UCSD-AML1 (cell line): ENCODE results near the gene GBGT1.

Experiments used
- DNase-seq: peaks from one replicate; lab custom pipeline; 2025; ENCODE audit not compliant: unreplicated experiment; lab: John Stamatoyannopoulos, UW

The GBGT1 gene

DNA sequence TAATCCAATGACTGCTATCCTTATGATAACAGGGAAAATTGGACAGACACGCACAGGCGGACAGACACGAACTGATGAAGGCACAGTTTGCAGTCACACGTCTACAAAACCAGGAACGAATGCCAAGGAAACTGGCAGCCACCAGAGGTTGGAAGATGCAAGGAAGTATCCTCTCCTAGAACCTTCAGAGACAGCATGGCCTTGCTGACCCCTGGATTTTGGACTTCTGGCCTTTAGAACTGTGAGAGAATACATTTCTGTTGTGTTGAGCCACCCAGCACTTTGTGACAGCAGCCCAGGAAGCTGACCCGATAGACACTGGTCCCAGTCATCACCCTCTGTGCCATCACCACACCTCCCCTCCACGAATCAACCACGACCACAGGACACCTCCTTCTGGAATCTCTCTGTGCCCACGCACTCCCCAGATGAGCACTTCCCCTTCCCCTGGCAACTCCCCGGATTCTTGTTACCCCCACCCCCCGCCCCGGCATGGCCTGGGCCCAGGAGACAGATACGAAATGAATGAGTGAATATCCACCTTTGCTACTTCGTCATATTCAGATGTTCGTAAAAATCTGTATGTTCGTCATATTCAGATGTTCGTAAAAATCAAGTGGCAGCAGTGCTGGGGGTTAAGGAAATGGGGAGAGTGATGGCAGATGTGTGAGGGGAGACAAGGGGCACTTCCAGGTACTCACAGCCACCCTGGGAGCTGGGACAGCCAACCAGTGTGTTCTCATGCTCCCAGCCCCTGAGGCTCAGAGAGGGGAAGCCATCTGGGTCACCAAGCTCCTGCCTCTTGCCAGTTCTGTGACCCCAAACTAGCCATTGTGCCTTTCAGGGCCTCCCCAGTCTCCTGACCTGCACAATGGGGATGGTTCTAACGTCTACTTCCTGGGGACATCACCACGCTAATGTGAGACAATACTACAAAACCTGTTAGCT is 18.5 kb downstream of the GBGT1 start:
- no peak for DNase-seq

DNA sequence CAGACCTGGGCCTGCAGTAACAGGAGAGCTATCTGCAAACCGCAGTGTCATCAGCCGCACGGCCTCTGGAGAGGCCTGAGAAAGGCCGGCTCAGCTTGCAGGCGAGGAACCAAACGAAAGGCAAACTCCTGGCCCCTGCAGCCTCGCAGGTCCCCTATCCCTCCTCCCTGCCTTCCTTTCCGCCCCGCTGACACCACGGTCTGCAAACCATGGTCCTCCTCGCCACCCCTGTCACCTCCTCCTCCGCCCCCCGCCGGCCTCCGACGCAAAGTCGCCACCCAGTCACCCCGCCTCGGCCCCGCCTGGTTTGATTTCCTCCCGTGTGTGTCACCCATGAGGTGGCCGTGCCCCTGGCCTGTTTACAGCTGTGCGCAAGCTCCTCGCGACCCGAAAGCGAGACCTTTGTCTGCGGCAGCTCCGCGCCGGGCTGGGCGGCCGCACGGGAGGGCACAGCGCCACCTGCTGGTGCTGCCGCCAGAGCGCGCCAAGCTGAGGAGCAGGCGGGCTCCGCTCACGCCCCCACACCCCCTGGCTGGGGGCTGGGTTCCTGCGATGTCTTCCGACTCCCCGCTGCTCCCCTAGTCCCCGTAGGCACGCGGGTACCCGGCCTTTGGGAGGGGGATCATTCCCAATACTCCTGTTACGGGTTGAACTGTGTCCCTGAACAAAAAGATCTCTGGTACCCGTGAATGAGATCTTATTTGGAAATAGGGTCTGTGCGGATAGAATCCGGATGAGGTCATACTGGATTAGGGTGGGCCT is 19.4 kb downstream of the GBGT1 start:
- peak; percentile 68 for DNase-seq

DNA sequence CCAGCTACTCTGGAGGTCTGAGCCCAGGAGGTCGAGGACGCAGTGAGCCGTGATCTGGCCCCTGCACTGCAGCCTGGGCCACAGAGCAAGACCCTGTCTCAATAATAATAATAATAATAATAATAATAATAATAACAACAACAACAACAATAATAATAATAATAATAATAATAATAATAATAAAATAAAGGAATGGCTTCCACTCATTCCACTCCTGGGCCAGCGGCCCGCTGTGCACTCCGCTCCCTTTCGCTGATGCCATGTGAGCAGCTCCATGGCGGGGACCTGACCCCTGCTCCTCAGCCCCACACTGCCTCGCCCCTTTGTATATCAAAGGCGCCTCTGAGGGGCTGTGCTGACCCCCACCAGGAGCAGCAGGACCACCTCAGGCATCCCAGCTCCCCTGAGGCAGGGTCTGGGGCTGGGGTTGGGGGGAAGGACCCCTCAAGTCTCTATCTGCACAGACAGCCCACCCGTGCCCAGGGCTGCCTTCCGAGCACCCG is 20.0 kb downstream of the GBGT1 start:
- DNase-seq, result no peak

DNA sequence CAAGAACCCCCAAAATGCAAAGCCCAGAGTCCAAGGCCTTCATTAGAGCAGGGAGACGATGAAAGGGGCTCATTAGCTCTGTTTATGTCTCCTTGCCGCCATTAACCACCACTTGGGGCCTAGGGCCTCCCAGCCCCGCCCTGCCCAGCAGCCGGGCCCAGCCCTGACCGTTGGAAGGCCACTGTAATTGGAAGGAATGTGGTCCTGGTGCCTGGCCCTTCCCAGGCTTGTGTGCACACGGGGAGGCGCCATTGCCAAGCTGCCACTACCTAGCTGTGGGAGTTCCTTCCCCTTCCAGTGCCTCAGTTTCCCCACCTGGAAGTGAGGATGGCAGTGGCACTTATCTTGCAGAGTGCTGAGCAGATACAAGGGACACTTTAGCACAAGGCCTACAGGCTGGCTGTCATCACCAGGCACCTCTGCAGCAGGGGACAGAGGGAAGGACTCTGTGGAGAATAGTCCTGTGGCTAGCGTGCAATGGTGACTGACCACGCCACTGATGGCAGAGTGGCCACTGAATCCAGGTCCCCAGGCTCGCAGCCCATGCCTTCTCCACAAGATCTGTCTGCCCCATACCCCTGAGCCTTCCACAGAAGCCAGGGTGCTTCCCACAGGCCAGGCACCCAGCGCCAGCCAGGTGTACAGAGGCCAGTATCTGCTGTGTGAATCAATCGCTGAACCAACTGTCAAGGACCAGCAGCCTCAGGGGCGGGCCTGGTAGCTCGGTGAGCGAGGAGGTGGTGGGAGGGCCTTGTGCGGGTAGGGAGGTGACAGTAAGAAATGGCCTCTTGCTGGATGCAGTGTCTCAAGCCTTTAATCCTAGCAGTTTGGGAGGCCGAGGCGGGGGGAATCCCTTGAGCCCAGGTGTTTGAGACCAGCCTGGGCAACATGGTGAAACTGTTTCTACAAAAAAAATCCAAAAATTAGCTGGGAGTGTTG is 20.8 kb downstream of the GBGT1 start:
- DNase-seq, result no peak

DNA sequence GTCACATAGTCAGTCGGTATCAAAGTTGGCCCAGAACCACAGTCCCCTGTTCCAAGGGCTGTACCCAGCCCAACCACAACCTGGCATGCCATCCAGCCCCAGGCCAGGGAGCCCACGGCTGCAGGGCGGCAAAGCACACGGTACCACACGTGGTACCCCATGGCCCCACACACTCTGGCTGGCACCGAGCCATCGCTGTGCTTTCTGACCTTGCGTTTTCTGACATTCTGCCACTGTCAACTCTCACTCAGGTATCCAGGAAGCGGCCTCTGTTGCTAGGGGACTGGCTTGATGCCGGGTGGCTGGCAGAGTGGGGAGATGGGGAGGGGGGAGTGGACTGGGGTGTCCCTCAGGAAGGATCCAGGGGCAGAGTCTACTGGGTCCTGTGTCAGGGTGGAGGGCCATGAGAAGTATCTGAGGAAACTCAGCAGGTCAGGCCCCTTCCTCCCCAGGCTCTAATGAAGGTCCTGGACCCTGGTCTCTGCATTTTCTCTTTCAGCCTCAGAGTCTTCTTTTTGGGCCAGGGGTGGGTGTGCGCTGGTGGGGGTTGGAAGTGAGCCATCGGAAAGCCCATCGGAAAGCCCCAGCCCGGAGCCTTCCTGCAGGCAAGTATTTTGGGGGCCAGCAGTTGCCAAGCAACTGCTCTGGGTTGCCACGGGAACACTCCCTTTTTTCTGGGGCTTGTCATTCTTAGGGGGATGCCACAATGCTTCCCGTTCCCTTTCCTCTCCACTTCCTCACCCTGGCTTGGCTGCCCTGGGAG is 21.7 kb downstream of the GBGT1 start:
- DNase-seq, result no peak

DNA sequence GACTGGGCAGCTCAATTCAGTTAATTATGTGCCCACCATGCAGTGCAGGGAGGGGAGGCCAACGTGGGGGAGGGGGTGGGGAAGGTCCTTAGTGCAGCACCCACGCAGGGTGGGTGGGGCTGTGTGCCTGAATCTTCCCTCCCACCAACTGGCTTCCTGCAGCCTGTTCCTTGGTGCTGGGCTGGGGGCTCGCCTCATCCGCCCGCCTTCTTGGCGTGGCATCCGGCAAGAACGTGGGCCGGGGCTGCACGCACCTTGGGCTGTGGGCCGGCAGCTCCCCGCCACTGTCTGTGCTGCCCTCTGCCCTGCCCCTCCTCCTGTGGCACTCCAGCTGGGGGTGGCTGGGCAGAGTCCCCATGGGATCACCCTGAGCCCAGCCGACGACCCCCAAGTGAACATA is 23.1 kb downstream of the GBGT1 start:
- DNase-seq, result no peak

DNA sequence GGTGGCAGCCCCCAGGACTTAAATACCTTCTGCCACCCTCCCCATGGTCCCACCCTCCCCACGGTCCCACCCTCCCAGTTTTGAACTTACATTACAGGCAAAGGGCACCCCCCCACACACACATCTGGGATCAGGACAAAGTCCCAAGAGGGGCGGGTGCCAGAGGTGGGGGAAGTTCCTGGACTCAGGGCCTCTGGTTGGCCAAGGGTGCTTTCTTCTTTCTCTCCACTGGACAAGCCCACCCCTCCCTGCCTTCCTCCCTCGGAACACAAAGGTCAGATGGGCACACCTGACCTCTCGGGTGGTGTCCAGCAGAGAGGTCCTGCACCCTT is 23.6 kb downstream of the GBGT1 start:
- no peak for DNase-seq

DNA sequence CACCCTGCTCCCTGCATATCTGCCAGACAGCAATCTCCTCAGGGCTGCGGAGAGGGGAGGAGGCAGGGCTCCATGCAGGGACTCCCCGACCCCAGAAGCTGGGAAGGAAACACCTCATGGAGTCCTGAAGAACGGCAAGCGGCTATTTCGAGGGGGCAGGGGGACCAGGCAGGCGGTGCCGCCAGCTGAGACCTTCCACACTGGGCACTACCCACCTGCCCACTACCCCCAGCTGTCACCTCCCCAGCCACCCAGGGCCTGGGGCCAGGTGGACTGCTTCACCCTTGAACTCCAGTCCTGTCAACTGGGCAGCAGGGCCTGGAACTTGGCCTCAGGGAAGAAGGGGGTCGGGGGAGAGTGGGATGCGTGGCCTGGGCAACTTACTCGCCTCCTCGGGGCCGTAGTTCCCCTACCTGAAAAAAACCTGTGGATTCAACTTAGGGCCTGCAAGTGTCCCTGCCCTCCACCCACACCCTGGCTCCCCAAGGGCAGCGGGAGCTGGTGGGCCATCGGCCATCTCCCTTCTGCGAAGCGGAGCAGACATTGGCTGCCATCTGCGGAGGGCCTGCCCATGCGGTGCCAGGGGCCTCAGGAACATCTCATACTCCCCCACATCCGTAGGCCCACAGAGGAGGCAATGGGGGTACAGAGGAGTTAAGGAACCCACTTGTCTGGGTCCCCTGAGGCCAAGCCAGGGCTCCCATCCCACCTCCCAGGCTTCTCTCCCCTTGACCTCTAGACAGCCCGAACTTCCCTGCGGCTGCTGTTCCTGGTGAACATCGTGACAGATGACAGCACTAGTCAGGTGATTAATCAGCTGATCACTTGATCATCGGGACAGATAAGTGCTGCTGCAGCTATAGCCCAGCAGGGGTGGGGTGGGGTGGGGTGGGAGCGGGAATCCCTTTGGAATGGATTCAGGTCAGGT is 24.2 kb downstream of the GBGT1 start:
- no peak for DNase-seq

DNA sequence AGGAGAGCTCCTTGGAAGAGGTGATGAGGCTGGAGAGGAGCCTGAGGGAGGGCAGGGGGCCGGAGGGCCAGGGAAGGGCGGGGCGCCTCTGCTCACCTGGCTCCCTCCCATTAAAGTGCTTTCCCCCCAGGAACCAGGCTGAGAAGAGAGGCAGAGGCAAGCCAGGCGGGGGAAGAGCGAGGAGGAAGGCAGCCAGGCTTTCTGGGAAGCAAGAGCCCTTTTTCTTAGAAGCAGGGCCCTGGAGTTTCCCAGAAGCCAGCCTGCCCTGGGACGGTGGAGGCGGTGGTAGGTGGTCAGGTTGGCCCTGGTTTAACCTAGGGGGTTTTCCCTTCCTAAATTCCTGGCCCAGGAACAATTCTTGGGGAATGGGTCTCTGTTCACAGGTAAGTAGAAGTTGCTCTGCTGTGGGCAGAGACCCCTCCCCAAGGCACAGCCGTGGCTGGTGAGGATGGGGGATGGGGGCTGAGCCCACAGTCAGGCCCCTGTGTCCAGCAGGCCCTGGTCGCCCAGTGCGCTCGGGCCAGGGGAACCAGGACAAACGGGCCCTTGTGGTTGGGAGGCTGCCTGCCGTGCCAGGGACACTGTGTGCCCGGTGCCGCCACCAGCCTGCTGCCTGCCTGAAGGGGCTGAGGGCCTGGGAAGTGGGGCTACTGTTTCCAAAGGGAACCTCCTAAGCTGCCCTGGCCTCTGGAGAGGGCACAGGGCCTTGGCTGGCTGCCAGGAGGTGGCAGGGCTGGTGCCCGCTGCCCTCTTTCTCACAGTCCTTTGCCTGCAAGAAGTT is 26.1 kb downstream of the GBGT1 start:
- peak; percentile 44 for DNase-seq

DNA sequence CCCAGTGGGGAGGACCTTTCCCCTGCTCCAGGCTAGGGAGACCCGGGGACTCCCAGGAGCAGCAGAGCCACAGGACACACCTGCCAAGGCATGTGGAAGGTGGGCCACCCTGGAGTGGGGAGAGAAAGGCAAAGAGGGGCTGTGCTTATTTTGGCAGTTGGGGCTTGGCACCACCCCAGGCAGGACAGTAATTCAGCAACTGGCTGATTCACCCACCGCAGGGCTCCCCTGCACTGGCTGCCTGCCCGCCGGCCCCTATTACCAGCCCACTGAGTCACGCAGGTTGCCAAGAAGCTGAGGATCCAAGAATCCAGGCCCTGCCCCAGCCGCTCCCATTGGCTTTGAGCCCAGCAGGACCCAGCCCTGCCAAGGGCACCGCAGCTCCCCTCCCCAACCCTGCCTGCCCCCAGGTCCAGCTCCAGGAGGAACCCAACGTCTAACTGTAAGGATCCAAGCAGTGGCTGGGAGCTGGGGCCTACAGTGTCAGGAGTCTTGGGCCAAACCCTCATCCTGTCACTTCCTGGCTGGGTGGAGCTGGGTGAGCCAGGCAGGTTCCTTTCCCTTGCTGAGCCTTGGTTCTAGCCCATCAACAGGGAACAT is 28.5 kb downstream of the GBGT1 start:
- peak; percentile 36 for DNase-seq

DNA sequence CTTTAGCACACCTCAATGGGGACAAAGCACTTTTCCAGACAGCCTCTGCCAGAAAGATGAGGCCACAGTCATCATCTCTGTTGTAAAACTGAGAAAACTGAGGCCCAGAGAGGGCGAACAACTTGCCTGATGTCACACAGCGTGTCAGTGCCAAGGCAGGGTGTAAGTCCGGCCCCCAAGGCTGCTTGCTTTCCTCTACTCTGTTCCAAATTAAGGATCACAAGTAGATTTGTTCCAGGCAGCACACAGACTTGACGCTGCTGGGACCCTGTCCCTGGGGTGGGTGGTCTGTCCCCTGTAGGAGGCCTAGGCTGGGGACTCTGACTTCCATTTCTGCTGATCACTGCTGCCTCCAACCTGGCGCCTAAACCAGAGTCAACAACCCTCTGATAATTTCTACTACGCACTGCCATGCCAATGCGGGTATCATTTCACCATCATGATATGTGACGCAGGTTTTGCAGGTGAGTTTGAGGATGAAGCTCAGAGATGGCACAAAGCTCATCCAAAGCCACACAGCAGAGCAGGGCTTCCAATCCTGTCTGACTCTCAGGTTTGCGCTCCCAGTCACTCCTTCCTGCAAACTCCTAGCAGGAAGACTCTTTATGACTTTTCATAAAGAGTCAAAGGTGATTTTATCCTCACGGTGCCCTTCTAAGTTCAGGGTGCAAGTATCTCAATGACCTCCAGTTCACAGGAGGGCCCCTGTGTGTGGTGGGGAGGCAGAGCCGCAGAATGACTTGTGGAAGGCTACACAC is 29.1 kb downstream of the GBGT1 start:
- no peak for DNase-seq

DNA sequence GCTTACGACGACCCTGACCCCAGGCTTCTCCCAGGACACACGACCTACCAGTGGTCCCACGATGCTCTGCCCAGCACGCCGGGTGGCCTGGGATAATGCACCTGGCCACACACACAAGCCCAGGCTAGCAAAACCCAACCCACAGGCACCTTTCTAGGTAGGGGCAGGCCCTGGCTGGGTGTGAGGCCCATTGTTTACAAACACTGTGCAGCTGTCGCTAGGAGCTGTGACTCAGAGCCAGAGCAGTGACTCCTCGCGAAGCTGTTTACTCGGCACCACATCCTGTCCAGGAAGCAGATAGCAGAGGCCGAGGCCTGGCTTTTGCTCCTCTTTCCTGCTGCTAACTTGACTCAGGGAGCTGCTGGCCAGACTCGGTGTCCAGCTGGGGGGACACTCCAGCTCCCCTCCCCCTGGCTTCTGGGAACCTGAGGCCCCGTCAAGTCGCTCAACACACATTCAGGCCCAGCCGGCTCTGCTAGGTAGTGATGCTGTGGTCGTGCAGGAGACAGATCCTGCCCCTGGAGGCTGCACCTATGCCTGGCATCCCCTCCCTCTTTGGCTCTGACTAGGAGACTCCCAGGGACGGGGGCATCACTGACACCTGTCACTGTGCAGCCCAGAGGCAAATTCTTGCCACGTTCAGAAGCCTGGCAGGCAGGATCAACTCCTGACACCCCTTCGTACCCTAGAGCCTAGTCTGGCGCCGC is 29.9 kb downstream of the GBGT1 start:
- DNase-seq, result peak; percentile 79

DNA sequence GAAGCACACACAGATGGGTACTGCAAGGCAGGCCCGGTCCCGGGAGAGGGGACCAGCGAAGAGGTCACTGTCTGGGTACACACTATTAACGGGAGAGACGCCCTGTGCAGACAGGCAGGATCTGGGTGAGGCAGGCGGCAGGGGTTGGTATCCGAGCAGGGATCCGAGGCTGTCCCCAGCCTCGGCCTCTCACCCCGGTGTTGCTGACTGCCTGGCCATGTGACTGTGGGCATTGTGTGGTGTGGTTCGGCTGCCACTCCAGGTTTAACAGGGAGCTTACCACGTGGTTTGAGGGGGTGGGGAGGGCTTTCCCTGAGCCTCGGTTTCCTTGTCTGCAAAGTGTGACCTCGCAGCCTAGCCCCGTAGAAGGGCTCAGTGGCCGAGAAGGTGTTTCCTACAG is 31.5 kb downstream of the GBGT1 start:
- no peak for DNase-seq

DNA sequence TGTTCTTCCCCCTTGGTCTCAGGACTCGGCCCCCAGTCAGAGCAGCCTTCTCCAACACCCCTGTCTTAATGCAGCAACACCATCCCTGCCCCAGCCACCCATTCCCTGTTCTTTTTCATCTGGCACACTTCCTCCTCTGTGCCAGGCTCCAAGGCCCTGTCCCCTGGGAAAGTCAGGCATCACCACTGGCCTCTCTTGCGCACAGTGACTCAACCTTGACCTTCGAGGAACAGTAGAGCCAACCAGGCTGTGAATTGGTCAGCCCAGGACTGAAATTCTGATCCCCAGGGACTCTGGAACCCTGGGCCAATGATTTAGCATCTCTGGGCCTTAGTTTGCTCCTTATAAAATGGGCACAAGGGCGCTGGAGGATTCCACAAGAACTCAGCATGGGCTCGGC is 32.2 kb downstream of the GBGT1 start:
- DNase-seq, result no peak

DNA sequence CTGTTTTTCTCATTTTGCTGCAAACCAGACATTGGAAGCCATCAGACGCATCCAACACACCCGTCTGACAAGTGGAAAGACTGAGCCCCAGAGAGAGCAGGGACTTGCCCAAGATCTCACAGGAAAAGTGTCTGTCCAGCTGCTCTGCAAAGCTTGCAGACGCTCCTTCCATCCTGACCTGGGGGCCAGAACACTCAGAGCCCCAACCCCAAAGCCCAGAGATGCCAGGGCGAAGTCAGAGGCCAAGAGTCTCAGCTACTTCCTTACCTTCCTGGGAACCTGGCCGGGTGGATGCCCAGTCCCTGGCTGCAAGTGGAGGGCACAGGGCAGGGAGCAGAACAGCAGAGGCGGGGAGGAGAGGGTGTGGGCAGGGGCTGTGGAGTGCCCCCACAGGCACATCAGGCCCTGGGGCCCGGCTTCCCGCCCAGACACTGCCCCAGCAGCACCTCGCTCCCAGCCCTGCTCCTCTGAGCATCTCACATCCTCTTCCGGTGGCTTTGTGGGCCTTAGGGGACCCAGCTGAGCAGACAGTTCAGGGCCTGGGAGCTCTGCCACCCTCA is 32.9 kb downstream of the GBGT1 start:
- no peak for DNase-seq

DNA sequence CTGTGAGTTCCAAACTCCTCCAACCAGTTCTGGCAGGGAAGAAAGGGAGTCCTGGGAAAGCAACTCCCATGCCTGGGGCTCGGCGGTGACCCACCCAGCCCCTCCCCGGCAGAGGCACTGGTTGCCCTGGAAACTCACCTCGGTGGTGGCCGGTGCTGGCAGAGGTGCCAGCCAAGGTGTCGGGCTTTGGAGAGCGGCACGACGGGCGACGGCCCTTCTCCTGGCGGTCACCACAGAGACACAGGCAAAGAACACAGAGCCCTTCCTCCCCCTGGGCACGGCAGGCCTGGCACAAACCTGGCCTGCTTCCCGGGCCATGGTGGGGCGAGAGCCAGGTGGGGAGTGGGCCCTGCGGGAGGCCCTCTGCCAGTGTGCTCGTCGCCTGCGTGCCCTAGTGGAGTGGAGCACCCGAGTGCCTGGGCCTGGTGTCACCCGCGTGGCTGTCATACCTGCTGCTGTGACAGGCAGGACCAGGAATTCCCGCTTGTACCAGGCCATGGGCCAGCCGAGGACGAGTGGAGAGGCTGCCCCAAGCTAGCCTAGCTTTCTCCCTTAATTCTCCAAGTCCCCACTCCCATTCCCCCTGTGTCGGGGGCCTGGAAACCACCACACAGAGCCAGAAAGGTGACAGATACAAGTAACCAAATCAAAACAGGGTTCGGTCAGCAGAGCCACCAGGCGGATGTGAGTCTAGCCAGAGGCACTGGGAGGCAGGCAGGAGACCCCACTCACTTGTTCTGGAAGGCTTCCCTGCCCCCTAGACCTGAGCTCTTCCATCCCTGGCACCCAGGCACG is 34.5 kb downstream of the GBGT1 start:
- DNase-seq, result no peak
